Measurements from ENCODE around the gene TNFRSF17.
A peak's percentile ranks its signal among the peaks of the same experiment; 100 is the strongest.
"Not testable (repeated sequence)": the region's sequence is repeated elsewhere in the genome, so short reads cannot be mapped to it uniquely, and the experiment has no call there.

TNFRSF17 gene

GRCh38 chr16:11964761-11965551 is at the start of gene TNFRSF17:
TNFRSF17 (plus strand) TSS chr16:11965210; CDS start chr16:11965325, 115 bp downstream.
- DNase-seq (ENCODE audit: low read depth): no peak

GRCh38 chr16:11915644-11916523 is 49.1 kb upstream of the TNFRSF17 start, which contains the start of gene GSPT1:
GSPT1 (minus strand) TSS chr16:11915956; CDS start chr16:11915720, 236 bp downstream.
- peak; percentile 98 for DNase-seq (ENCODE audit: low read depth)

- no peak for DNase-seq (ENCODE audit: low read depth)
Measured at GRCh38 chr16:11916524-11917285, 48.3 kb upstream of the TNFRSF17 start.

GRCh38 chr16:11924046-11924445 is 41.0 kb upstream of the TNFRSF17 start:
- not testable (repeated sequence) for DNase-seq (ENCODE audit: low read depth)

- not testable (repeated sequence) for DNase-seq (ENCODE audit: low read depth)
Measured at GRCh38 chr16:11927350-11927749, 37.7 kb upstream of the TNFRSF17 start.

GRCh38 chr16:11941945-11942344 is 23.1 kb upstream of the TNFRSF17 start, which contains the start of gene NPIPB2:
NPIPB2 (minus strand) TSS chr16:11942045; CDS start chr16:11942045, 0 bp downstream.
- DNase-seq (ENCODE audit: low read depth): not testable (repeated sequence)

- DNase-seq (ENCODE audit: low read depth): no peak
Measured at GRCh38 chr16:11946433-11946832, 18.6 kb upstream of the TNFRSF17 start.

GRCh38 chr16:11948819-11949218 is 16.2 kb upstream of the TNFRSF17 start:
- no peak for DNase-seq (ENCODE audit: low read depth)

GRCh38 chr16:11949527-11949926 is 15.5 kb upstream of the TNFRSF17 start:
- DNase-seq (ENCODE audit: low read depth): no peak

- no peak for DNase-seq (ENCODE audit: low read depth)
Measured at GRCh38 chr16:11950388-11950787, 14.6 kb upstream of the TNFRSF17 start.

- DNase-seq (ENCODE audit: low read depth): not testable (repeated sequence)
Measured at GRCh38 chr16:11953576-11953975, 11.4 kb upstream of the TNFRSF17 start.

GRCh38 chr16:11955713-11956123 is 9.3 kb upstream of the TNFRSF17 start:
- no peak for DNase-seq (ENCODE audit: low read depth)

GRCh38 chr16:11956558-11956957 is 8.5 kb upstream of the TNFRSF17 start:
- DNase-seq (ENCODE audit: low read depth): no peak

- no peak for DNase-seq (ENCODE audit: low read depth)
Measured at GRCh38 chr16:11957591-11958395, 7.2 kb upstream of the TNFRSF17 start.

- DNase-seq (ENCODE audit: low read depth): not testable (repeated sequence)
Measured at GRCh38 chr16:11962457-11962856, 2.6 kb upstream of the TNFRSF17 start.

- not testable (repeated sequence) for DNase-seq (ENCODE audit: low read depth)
Measured at GRCh38 chr16:11962978-11963377, 2.0 kb upstream of the TNFRSF17 start.

GRCh38 chr16:11963706-11964105 is 1.3 kb upstream of the TNFRSF17 start:
- DNase-seq (ENCODE audit: low read depth): no peak

- no peak for DNase-seq (ENCODE audit: low read depth)
Measured at GRCh38 chr16:11966173-11966572, 1.2 kb downstream of the TNFRSF17 start.

- DNase-seq (ENCODE audit: low read depth): no peak
Measured at GRCh38 chr16:11967195-11967911, 2.3 kb downstream of the TNFRSF17 start.

- no peak for DNase-seq (ENCODE audit: low read depth)
Measured at GRCh38 chr16:11968577-11968976, 3.6 kb downstream of the TNFRSF17 start.
